ENCODE measurements around the gene ARMC8.

DNA sequence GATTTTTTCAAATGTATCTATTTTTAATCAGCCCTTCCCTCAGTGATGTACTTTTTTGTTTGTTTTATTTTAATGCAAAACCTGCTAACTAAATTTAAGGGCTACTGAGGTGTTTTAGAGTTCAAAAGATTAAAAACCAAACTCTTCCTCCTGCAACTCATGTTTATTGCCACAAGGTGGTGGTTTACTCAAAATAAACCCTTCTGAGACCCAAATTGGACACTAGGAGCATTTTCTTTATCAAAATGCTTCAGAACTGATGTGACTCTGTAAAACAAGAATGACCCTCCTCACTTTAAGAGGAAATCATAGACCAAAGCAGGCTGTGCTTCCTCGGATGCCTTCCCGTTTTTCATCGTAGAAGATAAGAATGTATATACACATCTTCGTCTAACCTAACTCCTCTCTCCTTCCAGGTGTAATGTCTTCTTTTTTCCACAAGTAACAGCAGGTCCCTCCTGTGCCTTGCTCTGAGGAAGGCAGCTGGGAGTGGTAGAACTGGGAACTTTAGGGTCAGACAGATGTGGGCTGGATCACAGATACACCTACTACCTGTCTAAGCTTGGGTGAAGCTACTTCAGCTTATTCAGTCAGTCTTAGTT, 145.5 kb downstream of the ARMC8 start:
- TF ChIP-seq POLR2AphosphoS5 (IDR thresholded peaks at IDR 0.05) (no peak), POLR2A (IDR thresholded peaks at IDR 0.05) (no peak)

Data from spleen (tissue), 3 donors.